PFSK-1 (cell line): Measurements from ENCODE around the gene MAN2B2.

ENCODE experiments used
- FOXP2 ChIP-seq: optimal IDR thresholded peaks from 2 replicates; pipeline ENCODE3; 2011; ENCODE audit warnings: borderline replicate concordance, control low read depth, inconsistent platforms; ENCODE audit not compliant: insufficient read depth; ENCODE audit errors: extremely low read length, extremely low read depth
- POLR2AphosphoS5 ChIP-seq: IDR thresholded peaks from 2 replicates; pipeline ENCODE4 v1.6.1; 2012; ENCODE audit warnings: low read depth, mild to moderate bottlenecking, control low read depth, low read length, moderate library complexity
- SIN3A ChIP-seq: IDR thresholded peaks from 2 replicates; pipeline ENCODE4 v1.6.1; 2012; ENCODE audit warnings: mild to moderate bottlenecking, low read length, moderate library complexity, borderline replicate concordance; ENCODE audit not compliant: insufficient read depth
- TAF1 ChIP-seq: IDR thresholded peaks from 2 replicates; pipeline ENCODE4 v1.6.1; 2012; ENCODE audit warnings: low read length, control low read depth, borderline replicate concordance; ENCODE audit not compliant: insufficient read depth
- TF ChIP-seq, protein P1 (sequence below), 2 experiments: IDR thresholded peaks; 2 replicates each; pipeline versions ENCODE4 v1.6.1 to v1.8.0; 2011 to 2012; ENCODE audit warnings: low read depth in 2 of 2, low read length in 2 of 2, control low read depth in 1 of 2, inconsistent platforms in 1 of 2, mild to moderate bottlenecking in 1 of 2, moderate library complexity in 1 of 2; ENCODE audit not compliant: insufficient read depth in 1 of 2

MAN2B2 gene

GRCh38 chr4:6644792-6645530 lies 70.0 kb downstream of the MAN2B2 start:
- no peak for TF ChIP-seq POLR2AphosphoS5
- TF ChIP-seq TAF1: no peak
- TF ChIP-seq SIN3A: no peak
- TF ChIP-seq, protein P1, sequence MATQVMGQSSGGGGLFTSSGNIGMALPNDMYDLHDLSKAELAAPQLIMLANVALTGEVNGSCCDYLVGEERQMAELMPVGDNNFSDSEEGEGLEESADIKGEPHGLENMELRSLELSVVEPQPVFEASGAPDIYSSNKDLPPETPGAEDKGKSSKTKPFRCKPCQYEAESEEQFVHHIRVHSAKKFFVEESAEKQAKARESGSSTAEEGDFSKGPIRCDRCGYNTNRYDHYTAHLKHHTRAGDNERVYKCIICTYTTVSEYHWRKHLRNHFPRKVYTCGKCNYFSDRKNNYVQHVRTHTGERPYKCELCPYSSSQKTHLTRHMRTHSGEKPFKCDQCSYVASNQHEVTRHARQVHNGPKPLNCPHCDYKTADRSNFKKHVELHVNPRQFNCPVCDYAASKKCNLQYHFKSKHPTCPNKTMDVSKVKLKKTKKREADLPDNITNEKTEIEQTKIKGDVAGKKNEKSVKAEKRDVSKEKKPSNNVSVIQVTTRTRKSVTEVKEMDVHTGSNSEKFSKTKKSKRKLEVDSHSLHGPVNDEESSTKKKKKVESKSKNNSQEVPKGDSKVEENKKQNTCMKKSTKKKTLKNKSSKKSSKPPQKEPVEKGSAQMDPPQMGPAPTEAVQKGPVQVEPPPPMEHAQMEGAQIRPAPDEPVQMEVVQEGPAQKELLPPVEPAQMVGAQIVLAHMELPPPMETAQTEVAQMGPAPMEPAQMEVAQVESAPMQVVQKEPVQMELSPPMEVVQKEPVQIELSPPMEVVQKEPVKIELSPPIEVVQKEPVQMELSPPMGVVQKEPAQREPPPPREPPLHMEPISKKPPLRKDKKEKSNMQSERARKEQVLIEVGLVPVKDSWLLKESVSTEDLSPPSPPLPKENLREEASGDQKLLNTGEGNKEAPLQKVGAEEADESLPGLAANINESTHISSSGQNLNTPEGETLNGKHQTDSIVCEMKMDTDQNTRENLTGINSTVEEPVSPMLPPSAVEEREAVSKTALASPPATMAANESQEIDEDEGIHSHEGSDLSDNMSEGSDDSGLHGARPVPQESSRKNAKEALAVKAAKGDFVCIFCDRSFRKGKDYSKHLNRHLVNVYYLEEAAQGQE (IDR thresholded peaks at IDR 0.05; ENCODE audit: insufficient read depth in 1 of 2, low read depth in 2 of 2, low read length in 2 of 2): no peak

DNA sequence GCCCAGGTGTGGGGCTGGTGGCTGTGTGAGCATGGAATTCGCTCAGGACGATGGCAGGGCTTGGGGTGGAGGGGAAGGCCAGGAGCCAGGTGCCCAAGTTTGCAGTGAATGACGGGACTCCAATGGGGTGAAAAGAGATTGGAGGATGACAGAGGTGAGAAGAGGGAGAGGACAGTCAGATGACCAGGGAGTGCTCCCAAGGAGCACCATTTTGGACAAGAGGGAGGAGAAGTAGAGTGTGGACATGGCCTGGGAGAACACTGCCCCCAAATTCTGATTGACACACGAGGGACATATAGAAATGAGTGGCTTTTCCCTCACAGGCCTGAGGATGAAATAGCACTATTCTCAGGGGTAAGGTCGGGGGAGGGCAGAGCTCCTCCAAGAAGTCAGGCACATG lies 72.2 kb downstream of the MAN2B2 start:
- no peak for TF ChIP-seq FOXP2
- no peak for TF ChIP-seq SIN3A
- TF ChIP-seq, protein P1 (IDR thresholded peaks at IDR 0.05; ENCODE audit: insufficient read depth in 1 of 2, low read depth in 2 of 2, low read length in 2 of 2): no peak
- no peak for TF ChIP-seq TAF1
- no peak for TF ChIP-seq POLR2AphosphoS5

GRCh38 chr4:6647582-6648230 lies 72.7 kb downstream of the MAN2B2 start:
- TF ChIP-seq POLR2AphosphoS5 (no peak), TAF1 (no peak), SIN3A (no peak), FOXP2 (no peak)
- TF ChIP-seq, protein P1 (IDR thresholded peaks at IDR 0.05; ENCODE audit: insufficient read depth in 1 of 2, low read depth in 2 of 2, low read length in 2 of 2): no peak

- TF ChIP-seq FOXP2: no peak
Measured at GRCh38 chr4:6649216-6649615, 74.2 kb downstream of the MAN2B2 start.

- no peak for TF ChIP-seq POLR2AphosphoS5
- TF ChIP-seq, protein P1 (IDR thresholded peaks at IDR 0.05; ENCODE audit: insufficient read depth in 1 of 2, low read depth in 2 of 2, low read length in 2 of 2): no peak
- TF ChIP-seq SIN3A: no peak
- no peak for TF ChIP-seq TAF1
- TF ChIP-seq FOXP2: no peak
Measured at GRCh38 chr4:6655924-6656323, 80.9 kb downstream of the MAN2B2 start.
